ENCODE data around the gene PTCD3. TPM values are rescaled to one million over a fixed set of nuclear protein-coding genes. Genes with fewer than 3 reads are reported as not detected.

The PTCD3 gene
- polyA plus RNA-seq, 1 donor (not counting 4 experiments of a cell fraction or from before 2014, with no cell fraction given), result 93.1 TPM

GRCh38 chr2:86079981-86080911 lies 25.8 kb upstream of the PTCD3 start:
- no peaks in the 10 kb centered on the region for H3K79me2 ChIP-seq (ENCODE audit: control insufficient read depth, insufficient read depth, low read length)
- H3K4me3 ChIP-seq (ENCODE audit: control insufficient read depth in 2 of 3, extremely low read depth in 1 of 3, insufficient read depth in 2 of 3, low read depth in 1 of 3, low read length in 3 of 3), result no peak overlapping the region
- H3K9ac ChIP-seq (ENCODE audit: control insufficient read depth, extremely low read depth, insufficient read depth, low read length), result no peak overlapping the region
- no peaks in the 10 kb centered on the region for H4K20me1 ChIP-seq (ENCODE audit: control insufficient read depth, extremely low read depth, insufficient read depth, low read length)
- no peak overlapping the region for H3K4me2 ChIP-seq (ENCODE audit: control insufficient read depth, extremely low read depth, insufficient read depth, low read depth, low read length)
- H3K9me3 ChIP-seq (ENCODE audit: control insufficient read depth, low read depth, low read length), result no peaks in the 10 kb centered on the region
- DNase-seq (ENCODE audit: low read depth, low spot score) (peak; percentile 4), FAIRE-seq (no peak)
- no peaks in the 10 kb centered on the region for H3K9me1 ChIP-seq (ENCODE audit: control insufficient read depth, extremely low read depth, insufficient read depth, low read length)
- dilution Hi-C loops (cut with MboI; ENCODE audit: extremely low pct_ligation_motif_present, low sequenced_read_pairs), result no loop called here
- no peaks in the 10 kb centered on the region for H3K27me3 ChIP-seq (ENCODE audit: control insufficient read depth, extremely low read depth, insufficient read depth, low read length)
- no peak overlapping the region for H2AFZ ChIP-seq (ENCODE audit: control insufficient read depth, low read length)
- no peak overlapping the region for H3K27ac ChIP-seq (ENCODE audit: control insufficient read depth, insufficient read depth, low read length)
- TF ChIP-seq EZH2 (IDR thresholded peaks at IDR 0.05; ENCODE audit: low read length) (no peak), CTCF (optimal IDR thresholded peaks at IDR 0.05 in 1 of 3, IDR thresholded peaks at IDR 0.05 in 1 of 3, conservative IDR thresholded peaks at IDR 0.05 in 1 of 3; ENCODE audit: extremely low read depth in 1 of 3, insufficient read depth in 2 of 3, low read length in 3 of 3) (peak; percentile 86 to 90 (median 88))
- H3K4me1 ChIP-seq (ENCODE audit: control insufficient read depth, extremely low read depth, insufficient read depth, low read length), result no peaks in the 10 kb centered on the region
- H3K36me3 ChIP-seq (ENCODE audit: control insufficient read depth in 2 of 2, extremely low read depth in 1 of 2, insufficient read depth in 2 of 2, low read length in 2 of 2), result peaks cover 26 to 37% of the 10 kb centered on the region in 2 experiments

GRCh38 chr2:86081724-86082123 lies 24.3 kb upstream of the PTCD3 start:
- Histone ChIP-seq H3K27ac (ENCODE audit: control insufficient read depth, insufficient read depth, low read length) (no peak overlapping the region), H3K9me3 (ENCODE audit: control insufficient read depth, low read depth, low read length) (no peaks in the 10 kb centered on the region), H3K36me3 (ENCODE audit: control insufficient read depth in 2 of 2, extremely low read depth in 1 of 2, insufficient read depth in 2 of 2, low read length in 2 of 2) (peaks cover 25 to 35% of the 10 kb centered on the region in 2 experiments), H3K4me3 (ENCODE audit: control insufficient read depth in 2 of 3, extremely low read depth in 1 of 3, insufficient read depth in 2 of 3, low read depth in 1 of 3, low read length in 3 of 3) (no peak overlapping the region), H3K27me3 (ENCODE audit: control insufficient read depth, extremely low read depth, insufficient read depth, low read length) (no peaks in the 10 kb centered on the region), H2AFZ (ENCODE audit: control insufficient read depth, low read length) (no peak overlapping the region), H3K9ac (ENCODE audit: control insufficient read depth, extremely low read depth, insufficient read depth, low read length) (no peak overlapping the region), H3K79me2 (ENCODE audit: control insufficient read depth, insufficient read depth, low read length) (no peaks in the 10 kb centered on the region), H3K4me2 (ENCODE audit: control insufficient read depth, extremely low read depth, insufficient read depth, low read depth, low read length) (no peak overlapping the region), H3K4me1 (ENCODE audit: control insufficient read depth, extremely low read depth, insufficient read depth, low read length) (no peaks in the 10 kb centered on the region), H3K9me1 (ENCODE audit: control insufficient read depth, extremely low read depth, insufficient read depth, low read length) (no peaks in the 10 kb centered on the region), H4K20me1 (ENCODE audit: control insufficient read depth, extremely low read depth, insufficient read depth, low read length) (no peaks in the 10 kb centered on the region)
- TF ChIP-seq EZH2 (IDR thresholded peaks at IDR 0.05; ENCODE audit: low read length), result no peak
- FAIRE-seq (no peak), DNase-seq (ENCODE audit: low read depth, low spot score) (no peak)
- dilution Hi-C loops (cut with MboI; ENCODE audit: extremely low pct_ligation_motif_present, low sequenced_read_pairs), result no loop called here

Measured in keratinocyte (primary cell).